ENCODE results near the gene PRR20A.
"Not testable (repeated sequence)": the region's sequence is repeated elsewhere in the genome, so short reads cannot be mapped to it uniquely, and the experiment has no call there.

Gene PRR20A

DNA sequence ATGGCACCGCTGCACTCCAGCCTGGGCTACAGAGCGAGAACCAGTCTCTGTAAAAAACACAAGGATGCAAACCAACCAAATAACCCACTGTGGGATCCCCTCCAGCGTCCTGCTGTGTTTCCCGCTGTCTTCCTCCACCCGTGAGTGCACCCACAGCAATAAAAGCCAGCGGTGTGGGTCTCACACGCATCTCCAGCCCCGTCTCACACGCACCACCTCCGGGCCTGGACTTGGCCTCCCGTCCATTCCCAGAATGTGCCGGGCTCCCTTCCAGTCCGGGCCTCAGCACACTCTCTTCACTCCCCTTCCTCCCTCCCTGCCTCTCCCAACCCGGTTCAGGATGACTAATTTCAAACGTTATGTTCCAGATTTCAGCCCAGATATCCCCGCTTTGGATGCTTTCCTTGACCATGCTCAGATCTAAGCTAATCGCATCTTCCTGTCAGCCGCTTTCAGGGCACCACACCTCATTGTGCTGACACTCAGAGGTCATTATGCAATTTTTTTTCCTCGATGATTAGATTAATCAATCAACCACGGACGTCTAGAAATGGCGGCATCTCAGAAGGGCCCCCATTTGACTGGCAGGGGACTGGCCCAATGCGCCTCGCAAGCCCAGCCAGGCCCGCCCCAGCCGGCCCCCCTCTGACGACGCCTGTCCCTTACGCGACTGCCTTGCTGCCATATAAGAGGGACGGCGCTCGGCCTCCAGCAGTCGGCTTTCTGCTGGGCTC lies at the start of gene PRR20A:
PRR20A (plus strand) TSS at position 684 of the 734 bp plus-strand sequence. CDS start 387 bp downstream, outside the sequence.
- not testable (repeated sequence) for DNase-seq

- no peak for DNase-seq
Measured at GRCh38 chr13:57114945-57115344, 25.8 kb upstream of the PRR20A start.

- DNase-seq: no peak
Measured at GRCh38 chr13:57123681-57124080, 17.0 kb upstream of the PRR20A start.

- DNase-seq: no peak
Measured at GRCh38 chr13:57128909-57129308, 11.8 kb upstream of the PRR20A start.

GRCh38 chr13:57136093-57136492 lies 4.6 kb upstream of the PRR20A start:
- no peak for DNase-seq

DNA sequence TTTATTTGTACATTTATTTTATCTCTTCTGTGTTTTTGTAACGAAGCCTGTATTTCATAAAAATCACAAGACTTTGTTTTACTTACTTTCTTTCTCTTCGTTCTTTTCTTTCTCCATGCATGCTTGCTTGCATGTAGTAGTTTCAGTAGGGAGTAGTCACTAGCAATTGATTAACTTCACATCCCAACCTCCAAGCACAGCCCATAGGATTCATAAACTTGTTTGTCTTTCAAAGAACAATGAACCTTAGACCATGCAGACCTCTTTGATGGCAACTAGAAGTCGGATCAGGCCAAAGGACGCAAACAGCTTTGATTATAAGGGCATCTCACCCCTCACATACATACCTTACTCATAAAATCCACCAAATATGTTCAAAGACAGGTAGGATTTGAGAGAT lies 3.1 kb upstream of the PRR20A start:
- no peak for DNase-seq

GRCh38 chr13:57138988-57139387 lies 1.7 kb upstream of the PRR20A start:
- no peak for DNase-seq

DNA sequence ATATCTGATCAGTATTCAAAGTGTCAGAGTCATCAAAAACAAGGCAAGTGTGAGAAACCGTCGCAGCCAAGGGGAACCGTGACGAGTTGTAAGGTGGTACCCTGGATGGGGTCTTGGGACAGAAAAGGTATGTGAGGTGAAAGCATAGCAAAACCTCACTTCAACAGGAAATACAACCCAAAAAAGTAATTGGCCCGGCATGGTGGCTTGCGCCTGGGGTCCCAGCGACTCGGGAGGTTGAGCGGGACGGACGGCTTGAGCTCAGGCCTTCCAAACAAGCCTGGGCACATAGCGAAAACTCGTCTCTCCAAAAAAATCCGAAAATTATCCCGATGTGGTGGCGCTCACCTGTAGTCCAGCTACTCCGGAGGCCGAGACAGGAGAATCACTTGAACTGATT lies 937 bp upstream of the PRR20A start:
- DNase-seq: not testable (repeated sequence)

- DNase-seq: not testable (repeated sequence)
Measured at GRCh38 chr13:57147188-57147587, 6.5 kb downstream of the PRR20A start, which contains the start of gene PRR20B. PRR20B (plus strand) TSS chr13:57147488; CDS start chr13:57147875, 387 bp downstream.

- not testable (repeated sequence) for DNase-seq
Measured at GRCh38 chr13:57148106-57148505, 7.4 kb downstream of the PRR20A start.

DNA sequence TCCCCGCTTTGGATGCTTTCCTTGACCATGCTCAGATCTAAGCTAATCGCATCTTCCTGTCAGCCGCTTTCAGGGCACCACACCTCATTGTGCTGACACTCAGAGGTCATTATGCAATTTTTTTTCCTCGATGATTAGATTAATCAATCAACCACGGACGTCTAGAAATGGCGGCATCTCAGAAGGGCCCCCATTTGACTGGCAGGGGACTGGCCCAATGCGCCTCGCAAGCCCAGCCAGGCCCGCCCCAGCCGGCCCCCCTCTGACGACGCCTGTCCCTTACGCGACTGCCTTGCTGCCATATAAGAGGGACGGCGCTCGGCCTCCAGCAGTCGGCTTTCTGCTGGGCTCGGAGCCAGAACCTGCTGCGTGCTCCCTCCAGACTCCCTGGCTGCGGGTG lies 13.0 kb downstream of the PRR20A start, which contains the start of gene PRR20C:
PRR20C (plus strand) TSS at position 301 of the 400 bp plus-strand sequence. CDS start 387 bp downstream, outside the sequence.
- DNase-seq: not testable (repeated sequence)

DNA sequence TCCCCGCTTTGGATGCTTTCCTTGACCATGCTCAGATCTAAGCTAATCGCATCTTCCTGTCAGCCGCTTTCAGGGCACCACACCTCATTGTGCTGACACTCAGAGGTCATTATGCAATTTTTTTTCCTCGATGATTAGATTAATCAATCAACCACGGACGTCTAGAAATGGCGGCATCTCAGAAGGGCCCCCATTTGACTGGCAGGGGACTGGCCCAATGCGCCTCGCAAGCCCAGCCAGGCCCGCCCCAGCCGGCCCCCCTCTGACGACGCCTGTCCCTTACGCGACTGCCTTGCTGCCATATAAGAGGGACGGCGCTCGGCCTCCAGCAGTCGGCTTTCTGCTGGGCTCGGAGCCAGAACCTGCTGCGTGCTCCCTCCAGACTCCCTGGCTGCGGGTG lies 19.6 kb downstream of the PRR20A start, which contains the start of gene PRR20D:
PRR20D (plus strand) TSS at position 301 of the 400 bp plus-strand sequence. CDS start 387 bp downstream, outside the sequence.
- DNase-seq: not testable (repeated sequence)

GRCh38 chr13:57166897-57167296 lies 26.2 kb downstream of the PRR20A start, which contains the start of gene PRR20E:
PRR20E (plus strand) TSS chr13:57167197; CDS start chr13:57167584, 387 bp downstream.
- DNase-seq: not testable (repeated sequence)

DNA sequence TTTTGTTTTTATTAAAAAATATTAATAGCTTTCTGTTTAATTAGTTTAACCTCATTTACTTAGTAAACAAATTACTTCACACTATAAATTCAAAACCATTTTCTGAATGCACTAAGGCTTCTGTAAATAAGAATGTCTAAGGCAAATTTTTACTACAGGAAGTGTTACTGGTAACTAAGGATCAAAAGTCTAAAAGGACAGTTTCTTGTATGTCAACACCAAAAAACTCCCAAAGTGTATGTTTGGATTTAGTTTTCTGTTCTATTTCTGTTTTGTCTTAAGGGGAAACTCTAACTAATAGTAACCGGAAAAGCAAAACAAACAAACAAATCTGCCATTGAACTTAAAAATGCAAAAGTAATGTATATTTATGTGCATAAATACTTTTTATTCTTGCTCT lies 50.9 kb downstream of the PRR20A start:
- DNase-seq: no peak
